Upper lobe of left lung (tissue), 4 donors: ENCODE results near the gene ARAP2.

Experiments used
- EP300 ChIP-seq, 4 donors: sonication (generic); formaldehyde crosslinking; IDR thresholded peaks; one replicate each; pipeline ENCODE4 v1.5.1; 2017; ENCODE audit warnings: antibody characterized with exemption in 4 of 4, control low read depth in 2 of 4
- POLR2A ChIP-seq, 4 donors: fragments of 450-650 bp; IDR thresholded peaks; one replicate each; pipeline ENCODE4 v1.5.1; 2016 to 2017; ENCODE audit warnings: antibody characterized with exemption in 4 of 4, mild to moderate bottlenecking in 2 of 4
- POLR2AphosphoS5 ChIP-seq, 2 donors: sonication (generic); formaldehyde crosslinking; IDR thresholded peaks; one replicate each; pipeline ENCODE4 v1.5.1; 2017; ENCODE audit warnings: antibody characterized with exemption in 2 of 2
- TF ChIP-seq, protein P1 (sequence below), 6 experiments: fragments of 450-650 bp in 4 of 6; fragments of 200-600 bp in 2 of 6; sonication (generic) in 2 of 6; IDR thresholded peaks; one replicate each; pipeline ENCODE4 v1.5.1; 2016 to 2019; ENCODE audit warnings: antibody characterized with exemption in 6 of 6

DNA sequence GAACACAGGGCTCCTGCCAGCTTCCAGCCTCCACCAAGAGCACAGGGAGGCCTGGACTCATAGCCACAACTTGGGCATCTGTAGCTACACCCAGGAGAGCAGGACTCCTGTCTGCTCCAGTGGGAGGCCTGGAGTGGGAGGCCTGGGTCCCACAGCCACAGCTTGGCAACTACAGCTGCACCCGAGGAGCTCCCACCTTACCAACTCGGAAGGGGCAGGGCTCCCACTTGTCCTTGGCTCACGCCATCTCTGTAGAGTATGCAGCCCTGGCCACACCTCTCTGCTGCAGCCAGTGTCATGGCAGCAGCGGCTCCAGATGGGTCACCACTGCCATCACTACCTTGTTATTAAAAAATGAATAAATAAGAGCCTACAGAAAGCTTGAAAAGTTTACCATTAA is 45.5 kb downstream of the ARAP2 start:
- TF ChIP-seq, protein P1, sequence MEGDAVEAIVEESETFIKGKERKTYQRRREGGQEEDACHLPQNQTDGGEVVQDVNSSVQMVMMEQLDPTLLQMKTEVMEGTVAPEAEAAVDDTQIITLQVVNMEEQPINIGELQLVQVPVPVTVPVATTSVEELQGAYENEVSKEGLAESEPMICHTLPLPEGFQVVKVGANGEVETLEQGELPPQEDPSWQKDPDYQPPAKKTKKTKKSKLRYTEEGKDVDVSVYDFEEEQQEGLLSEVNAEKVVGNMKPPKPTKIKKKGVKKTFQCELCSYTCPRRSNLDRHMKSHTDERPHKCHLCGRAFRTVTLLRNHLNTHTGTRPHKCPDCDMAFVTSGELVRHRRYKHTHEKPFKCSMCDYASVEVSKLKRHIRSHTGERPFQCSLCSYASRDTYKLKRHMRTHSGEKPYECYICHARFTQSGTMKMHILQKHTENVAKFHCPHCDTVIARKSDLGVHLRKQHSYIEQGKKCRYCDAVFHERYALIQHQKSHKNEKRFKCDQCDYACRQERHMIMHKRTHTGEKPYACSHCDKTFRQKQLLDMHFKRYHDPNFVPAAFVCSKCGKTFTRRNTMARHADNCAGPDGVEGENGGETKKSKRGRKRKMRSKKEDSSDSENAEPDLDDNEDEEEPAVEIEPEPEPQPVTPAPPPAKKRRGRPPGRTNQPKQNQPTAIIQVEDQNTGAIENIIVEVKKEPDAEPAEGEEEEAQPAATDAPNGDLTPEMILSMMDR (IDR thresholded peaks at IDR 0.05): no peak
- no peak for TF ChIP-seq POLR2AphosphoS5 (IDR thresholded peaks at IDR 0.05)
- TF ChIP-seq EP300 (IDR thresholded peaks at IDR 0.05): no peak
- TF ChIP-seq POLR2A (IDR thresholded peaks at IDR 0.05): no peak
